Cardiac septum (tissue), 1 donor: ENCODE data around the gene KIAA0040. TPM values are rescaled to one million over a fixed set of nuclear protein-coding genes. Genes with fewer than 3 reads are reported as not detected.
"Not testable (repeated sequence)": the region's sequence is repeated elsewhere in the genome, so short reads cannot be mapped to it uniquely, and the experiment has no call there.

Experiments used
- DNase-seq: peaks from one replicate; pipeline ENCODE4 v3.0.0-alpha.2; 2020; ENCODE audit warnings: low spot score
- intact Hi-C: fragments of 100-400 bp; cut with DNase I; formaldehyde crosslinking; loops from one replicate; pipeline ENCODE4 v1.14.0; 2022
- total RNA-seq: library from RNA; stranded (reverse); fragmentation: NEBNext Ultra II Directional; extraction: Animal tissue kit (Norgen Biotek cat#: 25700); gene quantifications from one replicate; pipeline ENCODE4 v1.2.1, GENCODE V29; 2021
- donor health status: DM: no; HTN: no; CAD: no.

KIAA0040 gene
- total RNA-seq, 1 donor from 2014 or later, result 9.7 TPM

GRCh38 chr1:175120511-175120910 lies 72.1 kb downstream of the KIAA0040 start:
- intact Hi-C loops, result no loop called here

GRCh38 chr1:175118375-175119367 lies 73.9 kb downstream of the KIAA0040 start:
- intact Hi-C loops, result no loop called here
- no peak for DNase-seq

More at GRCh38 chr1:175120511-175120910, 72.1 kb downstream of the KIAA0040 start:
- no peak for DNase-seq

GRCh38 chr1:175116903-175117302 lies 75.7 kb downstream of the KIAA0040 start:
- no peak for DNase-seq
- intact Hi-C loops, result no loop called here

DNA sequence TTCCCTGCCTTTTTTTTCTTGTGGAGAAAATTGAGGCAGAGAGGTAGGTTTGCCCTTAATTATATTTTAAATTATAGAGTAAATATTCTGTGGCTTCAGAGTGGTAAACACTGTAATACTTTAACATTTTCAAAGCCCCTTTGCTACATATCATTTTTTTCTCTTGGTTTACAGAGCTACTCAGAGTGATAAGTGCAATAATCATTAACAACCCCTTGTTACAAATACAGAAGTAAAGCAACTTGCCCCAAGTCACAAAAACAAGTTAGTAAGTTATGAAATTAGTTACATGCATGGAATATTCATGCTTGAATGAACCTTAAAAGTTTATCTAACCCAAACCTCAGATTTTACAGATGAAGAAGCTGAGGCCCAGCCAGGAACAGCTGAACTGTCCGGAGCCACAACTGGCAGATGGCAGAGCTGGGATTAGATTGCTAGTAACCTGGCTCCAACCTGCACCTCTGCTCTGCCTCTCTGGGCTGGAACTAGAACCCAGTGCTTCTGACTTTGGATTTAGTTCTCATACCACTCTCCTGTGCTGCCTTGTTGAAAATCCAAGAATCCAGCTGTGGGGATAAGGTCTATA lies 76.3 kb downstream of the KIAA0040 start:
- no peak for DNase-seq
- intact Hi-C loops, result no loop called here

DNA sequence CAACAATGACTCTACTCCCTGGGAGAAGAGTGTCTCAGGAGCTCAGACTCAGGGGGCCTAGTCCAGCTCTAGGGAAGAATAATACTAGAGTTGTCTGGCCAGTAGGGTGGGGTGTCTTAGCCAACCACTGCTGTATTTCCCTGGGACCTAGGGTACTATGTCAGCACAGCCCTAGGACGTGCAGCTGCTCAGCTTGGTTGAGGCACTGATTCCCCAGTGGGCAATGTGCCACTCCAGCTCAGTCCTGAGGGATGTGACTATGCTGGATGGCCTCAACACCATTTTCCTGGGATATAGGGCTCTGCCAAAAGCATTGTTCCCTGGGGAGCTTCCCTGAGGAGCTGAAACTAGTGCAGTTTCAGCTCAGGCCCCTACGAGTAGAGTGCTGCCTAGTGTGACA lies 77.6 kb downstream of the KIAA0040 start:
- intact Hi-C loops, result no loop called here
- no peak for DNase-seq

DNA sequence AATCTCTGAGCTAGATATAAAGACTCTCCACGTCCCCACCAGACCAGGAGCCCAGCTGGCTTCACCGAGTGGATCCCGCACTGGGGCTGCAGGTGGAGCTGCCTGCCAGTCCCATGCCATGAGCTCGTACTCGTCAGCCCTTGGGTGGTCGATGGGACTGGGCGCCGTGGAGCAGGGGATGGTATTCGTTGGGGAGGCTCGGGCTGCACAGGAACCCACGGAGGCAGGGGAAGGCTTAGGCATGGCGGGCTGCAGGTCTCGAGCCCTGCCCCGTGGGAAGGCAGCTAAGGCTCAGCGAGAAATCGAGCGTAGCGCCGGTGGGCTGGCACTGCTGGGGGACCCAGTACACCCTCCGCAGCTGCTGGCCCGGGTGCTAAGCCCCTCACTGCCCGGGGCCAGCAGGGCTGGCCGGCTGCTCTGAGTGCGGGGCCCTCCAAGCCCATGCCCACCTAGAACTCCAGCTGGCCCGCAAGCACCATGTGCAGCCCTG lies 84.2 kb downstream of the KIAA0040 start:
- DNase-seq, intact Hi-C loops: not testable (repeated sequence)

Other genes with a start within 250 kb of the KIAA0040 start
- gene CACYBP, start 192.8 kb downstream of the KIAA0040 start, total RNA-seq, result 41.7 TPM
- gene MRPS14, start 169.4 kb downstream of the KIAA0040 start, total RNA-seq, result 24.4 TPM
- gene TNN, start 124.9 kb downstream of the KIAA0040 start, total RNA-seq, result not detected